Panc1 (cell line): ENCODE measurements around the gene MAD1L1. TPM values are rescaled to one million over a fixed set of nuclear protein-coding genes. Genes with fewer than 3 reads are reported as not detected.

Experiments used
- ATAC-seq: fragments of 200-7000 bp; cut with Tn5 transposase; 2 replicates; pipeline ENCODE4 v1.9.1; 2020; ENCODE audit warnings: mild to moderate bottlenecking, moderate library complexity
- BruUV-seq: library from RNA; stranded (reverse); fragments of 400-500 nt; replicated peaks from 2 replicates; lab custom pipeline; 2021; lab: Mats Ljungman, UMichigan
- CTCF ChIA-PET: fragments of 300-600 bp; sonication (Branson Sonifier 250); formaldehyde crosslinking; loops from one replicate; lab custom pipeline; 2022; ENCODE audit warnings: antibody characterized with exemption; lab: Charles Lee
- POLR2A ChIA-PET: fragments of 300-600 bp; sonication (Branson Sonifier 250); formaldehyde crosslinking; loops from one replicate; lab custom pipeline; 2022; ENCODE audit warnings: antibody characterized with exemption; lab: Charles Lee
- DNase-seq: peaks from one replicate; pipeline ENCODE4 v3.0.0-alpha.2; 2010; ENCODE audit warnings: low read depth, low spot score
- H3K27ac ChIP-seq: 2 replicates; pipeline ENCODE4 v1.5.1; 2011; ENCODE audit warnings: mild to moderate bottlenecking, low read length, inconsistent platforms
- H3K27me3 ChIP-seq: fragments of 200-500 bp; sonication (Bioruptor generic); 2 replicates; pipeline ENCODE4 v1.6.0; 2014; ENCODE audit warnings: low read length, inconsistent platforms; ENCODE audit not compliant: control insufficient read depth, insufficient read depth
- H3K36me3 ChIP-seq: fragments of 200-500 bp; sonication (Bioruptor generic); 2 replicates; pipeline ENCODE4 v1.5.1; 2014; ENCODE audit warnings: inconsistent platforms, mild to moderate bottlenecking, low read length, moderate library complexity; ENCODE audit not compliant: control insufficient read depth, insufficient read depth
- H3K4me1 ChIP-seq: 2 replicates; pipeline ENCODE4 v1.5.1; 2011; ENCODE audit warnings: inconsistent platforms, mild to moderate bottlenecking, low read length, moderate library complexity; ENCODE audit not compliant: control insufficient read depth, insufficient read depth
- H3K4me3 ChIP-seq, 2 experiments: 2 replicates each; pipeline ENCODE4 v1.5.1; 2011 to 2012; ENCODE audit warnings: low read depth in 2 of 2, low read length in 2 of 2, mild to moderate bottlenecking in 2 of 2, inconsistent platforms in 1 of 2, moderate library complexity in 1 of 2
- H3K9me3 ChIP-seq: fragments of 200-500 bp; sonication (Bioruptor generic); 2 replicates; pipeline ENCODE4 v1.5.1; 2014; ENCODE audit warnings: low read depth, mild to moderate bottlenecking, inconsistent platforms, low read length, moderate library complexity; ENCODE audit not compliant: control insufficient read depth, insufficient read depth
- CTCF ChIP-seq: fragments of 450-650 bp; IDR thresholded peaks from 2 replicates; pipeline ENCODE4 v1.5.1; 2017; ENCODE audit warnings: mild to moderate bottlenecking
- POLR2AphosphoS5 ChIP-seq: IDR thresholded peaks from 2 replicates; pipeline ENCODE4 v1.6.1; 2012; ENCODE audit warnings: mild to moderate bottlenecking, low read depth, low read length, moderate library complexity
- REST ChIP-seq, 2 experiments: IDR thresholded peaks; 2 replicates each; pipeline ENCODE4 v1.6.1; 2011 to 2012; ENCODE audit warnings: low read depth in 2 of 2, control low read depth in 1 of 2, low read length in 1 of 2, mild to moderate bottlenecking in 1 of 2, moderate library complexity in 1 of 2; ENCODE audit not compliant: insufficient read depth in 1 of 2
- SIN3A ChIP-seq: IDR thresholded peaks from 2 replicates; pipeline ENCODE4 v1.6.1; 2012; ENCODE audit warnings: low read depth, mild to moderate bottlenecking, low read length, moderate library complexity, borderline replicate concordance; ENCODE audit not compliant: insufficient read depth
- TCF7L2 ChIP-seq: IDR thresholded peaks from 2 replicates; pipeline ENCODE4 v1.6.1; 2011; ENCODE audit warnings: mild to moderate bottlenecking, low read depth, low read length, inconsistent platforms
- in situ Hi-C: cut with HindIII; loops from 2 replicates; pipeline ENCODE4 v1.10.0; 2016; ENCODE audit warnings: low sequenced_read_pairs, low pct_unique_long_range_greater_than_20kb
- intact Hi-C: fragments of 100-400 bp; cut with micrococcal nuclease; formaldehyde crosslinking; loops from one replicate; pipeline ENCODE4 v1.10.0; 2022; ENCODE audit not compliant: unreplicated experiment
- total RNA-seq: library from RNA; stranded (reverse); gene quantifications from one replicate; pipeline ENCODE4 v1.2.1, GENCODE V29; 2021; ENCODE audit not compliant: unreplicated experiment

MAD1L1 gene
- total RNA-seq, 1 experiment from 2014 or later, result 70.8 TPM

- ATAC-seq, result peak; percentile 42
- H3K36me3 ChIP-seq, result no peaks in the 10 kb centered on the region
- POLR2A ChIA-PET, result interaction anchor here (0.5 kb wide), 1 partner anchor 287 kb away, joined by 6 read pairs; no protein-coding TSS in a partner anchor
- DNase-seq, result no peak
- in situ Hi-C loops (no loop called here), intact Hi-C loops (no loop called here)
- no peak overlapping the region for H3K27ac ChIP-seq
- CTCF ChIA-PET, result no interaction called here
- no peak overlapping the region for H3K4me3 ChIP-seq
- H3K27me3 ChIP-seq, result no peaks in the 10 kb centered on the region
- BruUV-seq, result no TSS peak
- TF ChIP-seq REST (IDR thresholded peaks at IDR 0.05; ENCODE audit: insufficient read depth in 1 of 2, low read depth in 2 of 2, low read length in 1 of 2) (no peak), SIN3A (no peak), POLR2AphosphoS5 (no peak), TCF7L2 (no peak), CTCF (no peak)
- no peaks in the 10 kb centered on the region for H3K9me3 ChIP-seq
- H3K4me1 ChIP-seq, result 0 out of 2 replicates have a peak, but pooled peaks cover 3% of the 10 kb centered on the region
Observed at GRCh38 chr7:1867370-1868260, 365.1 kb downstream of the MAD1L1 start.

GRCh38 chr7:1866601-1867000 lies 366.1 kb downstream of the MAD1L1 start:
- Histone ChIP-seq H3K4me1 (0 out of 2 replicates have a peak, but pooled peaks cover 3% of the 10 kb centered on the region), H3K27ac (no peak overlapping the region), H3K9me3 (no peaks in the 10 kb centered on the region), H3K4me3 (no peak overlapping the region), H3K27me3 (no peaks in the 10 kb centered on the region), H3K36me3 (no peaks in the 10 kb centered on the region)
- intact Hi-C loops, result no loop called here
- TF ChIP-seq TCF7L2 (no peak), SIN3A (no peak), CTCF (no peak), REST (IDR thresholded peaks at IDR 0.05; ENCODE audit: insufficient read depth in 1 of 2, low read depth in 2 of 2, low read length in 1 of 2) (no peak), POLR2AphosphoS5 (no peak)
- ATAC-seq (no peak), DNase-seq (no peak)
- in situ Hi-C loops, result no loop called here
- ChIA-PET CTCF (no interaction called here), POLR2A (no interaction called here)
- BruUV-seq, result no TSS peak
